Astrocyte of the hippocampus (primary cell): ENCODE measurements around the gene CD44.

ENCODE experiments used
- DNase-seq: peaks from one replicate; pipeline ENCODE4 v3.0.0; 2011; ENCODE audit warnings: low read depth, low spot score

CD44 gene

GRCh38 chr11:35177370-35177769 lies 38.4 kb downstream of the CD44 start:
- DNase-seq, result peak; percentile 64

- DNase-seq, result no peak
Observed at GRCh38 chr11:35178067-35178805, 39.3 kb downstream of the CD44 start.

DNA sequence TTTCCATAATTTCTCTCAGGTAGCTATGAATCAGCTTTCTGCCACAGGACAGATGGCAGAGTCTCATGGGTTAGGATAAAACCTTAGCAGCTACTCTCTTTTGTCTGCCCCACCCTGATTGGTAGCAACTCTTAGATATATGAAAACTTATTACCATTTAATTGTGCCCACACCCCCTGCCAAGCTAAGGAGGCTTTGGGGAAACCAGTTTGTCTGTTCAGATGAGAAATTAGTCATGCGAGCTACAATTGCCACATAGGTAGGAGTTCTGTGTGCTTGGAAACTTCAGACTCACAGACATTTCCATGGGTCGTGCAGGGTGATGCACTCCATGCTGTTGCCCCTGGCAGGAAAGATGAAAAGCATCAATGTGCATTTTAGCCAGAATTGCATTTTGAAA lies 39.9 kb downstream of the CD44 start:
- DNase-seq, result no peak

GRCh38 chr11:35179466-35180135 lies 40.6 kb downstream of the CD44 start:
- DNase-seq, result peak; percentile 57

- DNase-seq, result peak; percentile 83
Observed at GRCh38 chr11:35180317-35181233, 41.6 kb downstream of the CD44 start.

DNA sequence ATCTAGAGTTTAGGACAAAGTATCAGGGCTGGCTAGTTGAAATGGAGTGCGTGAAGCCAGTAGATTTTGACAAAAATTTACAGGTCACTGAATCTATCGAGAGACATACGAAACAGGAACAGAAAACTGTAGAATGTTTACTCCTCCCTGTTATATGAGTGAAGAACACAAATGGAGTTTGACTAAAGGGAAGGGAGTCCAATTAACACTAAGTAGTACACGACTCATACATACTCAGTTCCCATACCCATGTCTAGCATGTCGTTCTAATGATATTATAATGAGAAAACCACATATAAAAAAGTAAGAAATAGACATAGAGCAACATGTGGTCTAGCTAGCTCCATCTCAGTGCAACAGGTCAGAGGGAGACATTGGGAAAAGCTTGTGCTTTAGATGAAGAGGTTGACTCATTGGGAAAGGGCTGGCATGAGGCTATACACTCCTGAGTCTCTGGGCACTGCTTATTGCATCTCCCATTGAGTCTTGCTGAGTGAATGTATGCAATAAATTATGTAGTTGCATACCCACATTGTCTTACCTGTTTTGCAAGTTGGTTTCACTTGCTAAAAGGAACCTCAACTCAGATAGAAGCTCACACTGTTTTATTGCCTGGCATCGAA lies 43.5 kb downstream of the CD44 start:
- no peak for DNase-seq

DNA sequence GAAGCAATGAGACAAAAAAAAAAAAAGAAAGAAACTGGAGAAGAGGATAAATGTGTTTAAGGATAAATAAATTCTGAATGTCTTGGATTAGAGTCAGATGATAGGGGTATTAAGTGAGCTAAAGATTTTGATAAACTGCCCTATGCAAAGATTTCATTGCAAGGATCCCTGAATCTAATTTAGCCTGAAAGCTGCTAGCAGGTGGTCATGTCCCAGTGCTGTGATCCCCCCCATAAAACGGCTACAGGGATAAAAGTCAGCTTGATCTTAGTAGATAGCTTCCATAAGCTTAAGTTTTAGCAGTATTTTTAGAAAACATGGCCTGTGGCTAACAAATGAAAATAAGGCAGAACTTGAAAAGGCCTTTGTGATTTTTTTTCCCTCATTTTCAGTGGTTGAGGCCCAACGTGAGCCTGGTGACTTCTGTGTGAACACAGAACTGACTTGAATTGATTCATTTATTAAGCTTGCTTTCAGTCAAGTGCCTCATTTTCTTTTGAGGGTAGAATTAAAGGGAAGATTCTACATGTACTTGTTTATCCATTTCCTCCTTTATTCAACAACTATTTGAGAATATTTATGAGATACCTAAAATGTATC lies 44.5 kb downstream of the CD44 start:
- DNase-seq, result no peak

GRCh38 chr11:35185696-35186095 lies 46.7 kb downstream of the CD44 start:
- DNase-seq, result no peak

DNA sequence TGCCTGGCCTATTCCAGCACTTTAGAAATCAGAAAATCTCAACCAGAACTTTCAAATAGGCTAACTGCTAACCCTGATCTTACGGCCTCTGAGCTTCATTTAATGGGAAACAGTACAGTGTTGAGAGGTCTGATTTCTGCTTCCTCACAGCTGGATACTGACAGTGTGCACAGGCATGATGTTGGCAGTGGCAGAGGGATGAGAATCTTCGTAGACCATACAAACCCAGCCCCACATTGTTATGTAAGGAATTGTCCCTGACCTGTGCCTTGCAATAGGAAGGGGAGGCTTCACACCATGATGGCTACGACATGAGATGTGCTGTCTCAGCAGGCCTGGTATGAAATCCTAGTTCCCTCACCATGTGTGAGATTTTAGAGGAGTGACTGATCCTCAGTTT lies 49.0 kb downstream of the CD44 start:
- no peak for DNase-seq

GRCh38 chr11:35190804-35191348 lies 51.9 kb downstream of the CD44 start:
- no peak for DNase-seq

DNA sequence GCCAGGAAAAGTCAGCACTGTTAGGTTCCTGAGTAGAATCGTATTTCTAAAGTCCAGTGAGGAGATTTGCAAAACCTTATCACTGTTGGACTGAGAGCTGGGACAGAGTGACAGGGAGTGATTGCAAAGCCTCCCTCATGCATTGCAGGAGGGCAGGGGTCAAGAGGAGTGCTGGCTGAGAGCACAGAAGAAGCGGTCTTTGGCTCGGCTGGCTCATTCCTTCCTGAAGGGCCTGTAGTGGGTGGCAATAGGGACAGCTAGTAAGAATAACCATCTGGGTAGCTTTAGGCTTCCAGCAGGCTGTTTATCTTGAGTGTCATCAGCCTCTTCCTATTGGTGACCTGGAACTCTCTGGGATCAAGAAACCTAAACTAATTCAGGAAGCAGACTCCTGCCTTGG lies 53.4 kb downstream of the CD44 start:
- DNase-seq, result no peak

GRCh38 chr11:35193767-35194166 lies 54.8 kb downstream of the CD44 start:
- no peak for DNase-seq

GRCh38 chr11:35197292-35197691 lies 58.3 kb downstream of the CD44 start:
- DNase-seq, result no peak

DNA sequence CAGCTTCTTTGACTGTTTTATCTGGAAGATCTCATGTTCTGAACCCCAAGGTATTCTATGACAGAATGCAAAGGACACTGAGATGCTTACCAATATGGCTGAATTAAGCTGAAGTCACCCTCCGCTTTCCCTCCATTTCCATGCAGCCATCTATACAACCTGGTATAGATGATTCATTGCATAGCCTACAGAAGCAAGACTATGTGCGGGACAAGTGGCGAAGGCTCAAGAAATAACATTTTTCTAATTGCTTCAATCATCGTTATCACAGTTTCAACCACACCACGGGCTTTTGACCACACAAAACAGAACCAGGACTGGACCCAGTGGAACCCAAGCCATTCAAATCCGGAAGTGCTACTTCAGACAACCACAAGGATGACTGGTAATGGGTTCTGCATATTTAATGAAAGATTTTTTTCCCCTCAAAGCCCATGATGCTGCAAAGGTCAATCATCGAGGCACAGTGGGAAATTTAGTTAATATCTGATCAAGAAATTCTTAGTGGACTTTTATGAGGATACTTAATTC lies 61.9 kb downstream of the CD44 start:
- DNase-seq, result no peak

DNA sequence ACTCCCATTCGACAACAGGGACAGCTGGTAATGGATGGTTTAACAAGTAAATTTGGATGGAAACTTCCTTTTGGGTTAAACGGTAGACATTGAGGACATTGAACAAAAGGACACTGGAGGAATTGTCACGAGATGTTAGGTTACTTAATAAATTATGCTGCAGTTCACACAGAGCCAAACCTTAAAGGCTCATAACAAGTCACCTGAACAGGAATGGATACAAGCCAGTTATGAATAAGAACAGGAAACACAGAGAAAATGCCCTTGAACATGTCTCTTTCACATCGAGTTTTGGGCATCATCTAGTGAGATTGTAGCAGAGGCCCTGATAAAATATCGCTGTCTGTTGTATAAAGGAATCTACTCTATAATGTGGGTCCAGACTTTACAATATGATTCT lies 65.6 kb downstream of the CD44 start:
- no peak for DNase-seq

DNA sequence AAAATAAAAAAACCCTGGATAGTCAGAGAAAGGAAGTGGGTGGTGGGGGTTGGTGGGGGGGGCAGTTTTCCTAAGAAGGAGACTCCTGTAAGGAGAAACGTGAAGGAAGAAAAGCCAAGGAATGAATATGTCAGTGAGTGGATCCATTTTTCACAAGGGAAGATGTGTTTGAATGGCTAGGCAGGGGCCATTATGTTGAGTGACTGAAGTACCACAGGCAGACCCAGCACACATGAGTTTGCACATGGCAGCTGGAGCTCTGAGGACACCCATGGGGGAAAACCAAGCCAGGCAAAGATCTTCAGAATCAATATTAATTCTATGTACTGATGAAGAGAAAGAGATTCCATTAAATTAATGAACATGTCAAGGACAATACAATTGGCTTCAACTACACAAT lies 67.6 kb downstream of the CD44 start:
- DNase-seq, result no peak

DNA sequence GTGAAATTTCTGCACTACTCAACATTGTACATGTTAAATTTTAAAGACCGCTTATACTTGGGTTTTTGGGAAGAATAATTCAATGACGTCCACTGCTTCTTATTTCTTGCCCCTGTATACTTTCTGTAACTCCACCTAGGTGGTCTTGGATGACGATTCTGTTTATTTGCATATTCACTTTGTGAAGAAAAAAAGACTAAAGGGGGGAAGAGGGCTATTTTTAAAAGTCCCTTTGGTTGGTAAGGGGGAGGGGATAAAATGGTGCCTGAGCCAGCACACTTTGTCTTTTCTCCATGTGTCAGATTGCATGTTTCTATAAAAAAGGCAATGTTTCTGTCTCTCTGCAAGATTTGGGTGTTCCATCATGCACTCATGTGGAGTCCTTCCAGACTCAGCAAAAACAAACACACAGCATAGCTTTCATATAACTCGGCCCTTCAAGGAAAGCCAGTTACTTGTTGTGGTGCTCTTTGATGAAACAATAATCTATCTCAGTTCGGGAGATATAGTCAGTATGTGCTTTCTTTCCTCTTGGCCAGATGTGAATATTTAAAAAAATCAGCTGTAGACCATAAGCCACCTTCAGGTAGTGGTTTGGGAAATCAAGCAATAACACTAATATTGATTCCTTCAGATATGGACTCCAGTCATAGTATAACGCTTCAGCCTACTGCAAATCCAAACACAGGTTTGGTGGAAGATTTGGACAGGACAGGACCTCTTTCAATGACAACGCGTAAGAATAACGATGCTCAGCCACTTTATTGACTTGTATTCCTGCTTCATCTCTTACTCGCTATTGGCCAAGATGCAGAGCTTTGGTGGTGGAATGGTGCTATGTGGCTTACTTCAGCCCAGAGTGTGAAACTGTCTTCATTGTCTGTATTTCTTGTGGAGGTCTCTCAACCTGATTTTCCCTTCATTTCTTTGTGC lies 68.8 kb downstream of the CD44 start:
- DNase-seq, result no peak

DNA sequence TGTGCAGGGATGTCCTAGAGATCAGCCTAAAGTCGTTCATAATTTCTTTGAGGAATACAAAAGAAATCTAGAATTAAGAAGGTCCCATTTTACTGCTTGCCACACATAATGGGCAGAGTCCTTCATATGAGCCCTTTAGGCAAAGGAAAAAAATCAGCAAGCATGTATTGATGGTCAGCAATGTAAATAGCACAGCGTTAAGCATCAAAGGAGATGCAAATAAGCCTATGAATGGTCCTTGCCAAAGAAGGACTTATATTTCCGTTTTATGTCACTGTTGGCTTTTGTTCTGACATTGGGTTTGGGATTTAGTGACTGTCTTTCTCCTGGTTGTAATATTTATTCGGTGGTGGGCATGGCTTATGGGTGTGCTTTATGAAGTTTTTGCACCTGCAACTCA lies 69.8 kb downstream of the CD44 start:
- no peak for DNase-seq

DNA sequence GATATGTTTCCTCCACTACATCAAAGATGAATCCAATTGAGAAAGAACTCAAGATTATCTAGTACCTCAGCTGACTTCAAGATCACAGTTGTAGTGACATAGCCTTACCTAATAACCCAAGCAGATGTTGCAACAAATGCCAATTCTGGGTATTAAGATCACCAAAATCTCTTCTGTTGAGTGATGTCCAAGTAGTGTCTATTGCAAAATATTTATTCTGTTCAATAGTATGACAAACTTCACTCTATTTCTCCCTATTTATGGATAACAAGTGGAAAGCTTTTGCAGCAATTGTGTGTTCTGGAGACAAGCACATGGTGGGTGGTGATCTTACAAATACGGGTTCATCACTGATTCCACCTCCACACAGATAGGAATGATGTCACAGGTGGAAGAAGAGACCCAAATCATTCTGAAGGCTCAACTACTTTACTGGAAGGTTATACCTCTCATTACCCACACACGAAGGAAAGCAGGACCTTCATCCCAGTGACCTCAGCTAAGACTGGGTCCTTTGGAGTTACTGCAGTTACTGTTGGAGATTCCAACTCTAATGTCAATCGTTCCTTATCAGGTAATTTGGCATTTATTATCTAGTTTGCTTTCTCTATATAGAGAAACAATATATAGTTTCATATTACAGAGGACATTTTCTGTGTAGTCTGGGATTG lies 72.0 kb downstream of the CD44 start:
- no peak for DNase-seq
